K562 (cell line): ENCODE results near the gene COQ4.

ENCODE experiments used
- ARNT ChIP-seq, 2 experiments: fragments of 450-650 bp; IDR thresholded peaks; 2 replicates each; pipeline ENCODE4 v1.6.1; 2016; ENCODE audit warnings: mild to moderate bottlenecking in 1 of 2
- CHD1 ChIP-seq: fragments of 200-600 bp; sonication (generic); IDR thresholded peaks from one replicate; pipeline ENCODE4 v1.6.1; 2012; ENCODE audit warnings: mild to moderate bottlenecking, moderate library complexity, low read length, inconsistent platforms
- FOXA1 ChIP-seq: fragments of 450-650 bp; IDR thresholded peaks from 2 replicates; pipeline ENCODE4 v1.6.1; 2016; ENCODE audit warnings: mild to moderate bottlenecking, borderline replicate concordance
- HCFC1 ChIP-seq: IDR thresholded peaks from 2 replicates; pipeline ENCODE4 v1.6.1; 2012; ENCODE audit warnings: low read depth, low read length, improper control_type of control experiment
- MAFK ChIP-seq: IDR thresholded peaks from 2 replicates; pipeline ENCODE4 v1.6.1; 2011; ENCODE audit warnings: low read length, improper control_type of control experiment
- MCM2 ChIP-seq: fragments of 450-650 bp; IDR thresholded peaks from 2 replicates; pipeline ENCODE4 v1.6.1; 2017; ENCODE audit warnings: low read depth, mild to moderate bottlenecking
- NR2F6 ChIP-seq: fragments of 450-650 bp; formaldehyde crosslinking; IDR thresholded peaks from 2 replicates; pipeline ENCODE4 v1.4.0; 2020; ENCODE audit warnings: mild to moderate bottlenecking
- NR3C1 ChIP-seq: sonication (generic); formaldehyde crosslinking; IDR thresholded peaks from 2 replicates; pipeline ENCODE4 v1.8.1; 2022; ENCODE audit warnings: missing genetic modification reagents
- SMARCA4 ChIP-seq: fragments of 450-650 bp; IDR thresholded peaks from 2 replicates; pipeline ENCODE4 v1.6.1; 2016
- TARDBP ChIP-seq: fragments of 450-650 bp; IDR thresholded peaks from 2 replicates; pipeline ENCODE4 v1.6.1; 2016
- ZNF232 ChIP-seq: sonication (generic); formaldehyde crosslinking; IDR thresholded peaks from 2 replicates; pipeline ENCODE4 v1.8.0; 2022; ENCODE audit warnings: mild to moderate bottlenecking, missing genetic modification reagents
- ZNF239 ChIP-seq: fragments of 250-450 bp; sonication (Bioruptor Pico); IDR thresholded peaks from 2 replicates; pipeline ENCODE4 v1.4.0; 2020; ENCODE audit warnings: mild to moderate bottlenecking
- TF ChIP-seq, protein P1 (sequence below): fragments of 450-650 bp; formaldehyde crosslinking; conservative IDR thresholded peaks from 2 replicates; pipeline ENCODE4 v1.4.0; 2022; ENCODE audit warnings: mild to moderate bottlenecking, missing genetic modification characterization

DNA sequence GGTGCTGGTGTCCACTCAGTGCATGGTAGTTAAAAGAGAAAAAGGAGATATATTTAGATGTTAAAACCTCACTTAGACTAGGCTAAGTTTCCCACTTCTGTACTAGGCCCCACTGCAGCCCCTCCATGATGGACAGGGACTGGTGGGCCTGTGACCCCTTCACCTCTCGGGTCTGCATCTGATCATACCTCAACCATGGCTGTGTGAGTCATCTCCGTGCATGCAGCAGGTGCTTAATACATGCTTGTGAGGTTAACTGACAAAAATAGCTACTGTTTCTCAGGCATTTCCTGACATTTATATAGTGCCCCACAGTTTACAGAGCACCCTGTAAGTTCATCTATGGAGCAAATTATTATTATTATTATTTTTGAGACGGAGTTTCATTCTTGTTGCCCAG is 40.1 kb downstream of the COQ4 start:
- TF ChIP-seq CHD1 (no peak), ARNT (IDR thresholded peaks at IDR 0.05) (no peak), MAFK (no peak), NR2F6 (CRISPR knock-in tag) (no peak), FOXA1 (no peak), ZNF239 (CRISPR knock-in tag) (no peak), NR3C1 (CRISPR knock-in tag) (no peak), TARDBP (no peak), MCM2 (no peak), ZNF232 (no peak), SMARCA4 (no peak), HCFC1 (no peak)
- TF ChIP-seq, protein P1, sequence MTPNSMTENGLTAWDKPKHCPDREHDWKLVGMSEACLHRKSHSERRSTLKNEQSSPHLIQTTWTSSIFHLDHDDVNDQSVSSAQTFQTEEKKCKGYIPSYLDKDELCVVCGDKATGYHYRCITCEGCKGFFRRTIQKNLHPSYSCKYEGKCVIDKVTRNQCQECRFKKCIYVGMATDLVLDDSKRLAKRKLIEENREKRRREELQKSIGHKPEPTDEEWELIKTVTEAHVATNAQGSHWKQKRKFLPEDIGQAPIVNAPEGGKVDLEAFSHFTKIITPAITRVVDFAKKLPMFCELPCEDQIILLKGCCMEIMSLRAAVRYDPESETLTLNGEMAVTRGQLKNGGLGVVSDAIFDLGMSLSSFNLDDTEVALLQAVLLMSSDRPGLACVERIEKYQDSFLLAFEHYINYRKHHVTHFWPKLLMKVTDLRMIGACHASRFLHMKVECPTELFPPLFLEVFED: no peak
